ENCODE data around the gene CD274. TPM values are rescaled to one million over a fixed set of nuclear protein-coding genes. Genes with fewer than 3 reads are reported as not detected.

The CD274 gene
- total and polyA plus RNA-seq, 2 donors from 2014 or later: 2.0 to 5.0 TPM

- no peak for FAIRE-seq
- no peak overlapping the region for H3K4me3 ChIP-seq (ENCODE audit: low read length in 3 of 3)
- H3K9ac ChIP-seq (ENCODE audit: low read length in 3 of 3): no peak overlapping the region
- no peak overlapping the region for H3K27ac ChIP-seq (ENCODE audit: low read depth in 2 of 2, low read length in 2 of 2)
- no peak for TF ChIP-seq CTCF (IDR thresholded peaks at IDR 0.05; ENCODE audit: borderline replicate concordance, extremely low read depth, insufficient read depth)
- peaks cover 0 to 4% (median 0%) of the 10 kb centered on the region in 3 donors for H3K36me3 ChIP-seq (ENCODE audit: control insufficient read depth in 2 of 3, insufficient read depth in 3 of 3, low read length in 3 of 3)
- no peaks in the 10 kb centered on the region for H3K27me3 ChIP-seq (ENCODE audit: control insufficient read depth, insufficient read depth, low read length)
- H3K4me1 ChIP-seq (ENCODE audit: control insufficient read depth in 2 of 3, insufficient read depth in 2 of 3, low read depth in 1 of 3, low read length in 3 of 3): no peaks in the 10 kb centered on the region
- no peaks in the 10 kb centered on the region for H3K9me3 ChIP-seq (ENCODE audit: control insufficient read depth in 2 of 3, insufficient read depth in 1 of 3, low read length in 3 of 3)
- DNase-seq: no peak
- intact Hi-C loops (cut with DNase I): no loop called here
Observed at GRCh38 chr9:5422276-5422675, 28.1 kb upstream of the CD274 start.

GRCh38 chr9:5425006-5425628 lies 25.2 kb upstream of the CD274 start:
- intact Hi-C loops (cut with DNase I): no loop called here
- DNase-seq (no peak), FAIRE-seq (no peak)
- Histone ChIP-seq H3K4me1 (ENCODE audit: control insufficient read depth in 2 of 3, insufficient read depth in 2 of 3, low read depth in 1 of 3, low read length in 3 of 3) (no peaks in the 10 kb centered on the region), H3K9ac (ENCODE audit: low read length in 3 of 3) (no peak overlapping the region), H3K9me3 (ENCODE audit: control insufficient read depth in 2 of 3, insufficient read depth in 1 of 3, low read length in 3 of 3) (no peaks in the 10 kb centered on the region), H3K27me3 (ENCODE audit: control insufficient read depth, insufficient read depth, low read length) (no peaks in the 10 kb centered on the region), H3K4me3 (ENCODE audit: low read length in 3 of 3) (no peak overlapping the region), H3K36me3 (ENCODE audit: control insufficient read depth in 2 of 3, insufficient read depth in 3 of 3, low read length in 3 of 3) (no peaks in the 10 kb centered on the region), H3K27ac (ENCODE audit: low read depth in 2 of 2, low read length in 2 of 2) (no peak overlapping the region)
- peak; percentile 30 for TF ChIP-seq CTCF (IDR thresholded peaks at IDR 0.05; ENCODE audit: borderline replicate concordance, extremely low read depth, insufficient read depth)

GRCh38 chr9:5427005-5427404 lies 23.3 kb upstream of the CD274 start:
- no peaks in the 10 kb centered on the region for H3K27me3 ChIP-seq (ENCODE audit: control insufficient read depth, insufficient read depth, low read length)
- DNase-seq (no peak), FAIRE-seq (no peak)
- no peak overlapping the region for H3K4me3 ChIP-seq (ENCODE audit: low read length in 3 of 3)
- H3K27ac ChIP-seq (ENCODE audit: low read depth in 2 of 2, low read length in 2 of 2): no peak overlapping the region
- no peaks in the 10 kb centered on the region for H3K36me3 ChIP-seq (ENCODE audit: control insufficient read depth in 2 of 3, insufficient read depth in 3 of 3, low read length in 3 of 3)
- no peak for TF ChIP-seq CTCF (IDR thresholded peaks at IDR 0.05; ENCODE audit: borderline replicate concordance, extremely low read depth, insufficient read depth)
- no peak overlapping the region for H3K9ac ChIP-seq (ENCODE audit: low read length in 3 of 3)
- H3K4me1 ChIP-seq (ENCODE audit: control insufficient read depth in 2 of 3, insufficient read depth in 2 of 3, low read depth in 1 of 3, low read length in 3 of 3): no peaks in the 10 kb centered on the region
- H3K9me3 ChIP-seq (ENCODE audit: control insufficient read depth in 2 of 3, insufficient read depth in 1 of 3, low read length in 3 of 3): no peaks in the 10 kb centered on the region
- intact Hi-C loops (cut with DNase I): no loop called here

GRCh38 chr9:5428172-5428571 lies 22.2 kb upstream of the CD274 start:
- intact Hi-C loops (cut with DNase I): no loop called here

More at GRCh38 chr9:5428172-5428571, 22.2 kb upstream of the CD274 start:
- Histone ChIP-seq H3K9me3 (ENCODE audit: control insufficient read depth in 2 of 3, insufficient read depth in 1 of 3, low read length in 3 of 3) (no peaks in the 10 kb centered on the region), H3K36me3 (ENCODE audit: control insufficient read depth in 2 of 3, insufficient read depth in 3 of 3, low read length in 3 of 3) (no peaks in the 10 kb centered on the region), H3K9ac (ENCODE audit: low read length in 3 of 3) (no peak overlapping the region), H3K27me3 (ENCODE audit: control insufficient read depth, insufficient read depth, low read length) (no peaks in the 10 kb centered on the region), H3K4me3 (ENCODE audit: low read length in 3 of 3) (no peak overlapping the region), H3K4me1 (ENCODE audit: control insufficient read depth in 2 of 3, insufficient read depth in 2 of 3, low read depth in 1 of 3, low read length in 3 of 3) (no peaks in the 10 kb centered on the region), H3K27ac (ENCODE audit: low read depth in 2 of 2, low read length in 2 of 2) (no peak overlapping the region)
- DNase-seq (no peak), FAIRE-seq (no peak)
- no peak for TF ChIP-seq CTCF (IDR thresholded peaks at IDR 0.05; ENCODE audit: borderline replicate concordance, extremely low read depth, insufficient read depth)
